CD4-positive, alpha-beta T cell (primary cell): ENCODE results near the gene TRPV2. TPM values are rescaled to one million over a fixed set of nuclear protein-coding genes. Genes with fewer than 3 reads are reported as not detected.

Source experiments
- ATAC-seq: fragments of 200-7000 bp; cut with Tn5 transposase; one replicate; pipeline ENCODE4 v1.10.0; 2022; ENCODE audit warnings: mild to moderate bottlenecking; ENCODE audit not compliant: poor library complexity
- CTCF ChIA-PET: fragments of 350-600 bp; sonication (Branson Sonifier 250); formaldehyde crosslinking; loops from one replicate; lab custom pipeline; 2021; ENCODE audit warnings: antibody characterized with exemption, inconsistent platforms; lab: Charles Lee
- POLR2A ChIA-PET: fragments of 350-600 bp; sonication (Branson Sonifier 250); formaldehyde crosslinking; loops from one replicate; lab custom pipeline; 2021; ENCODE audit warnings: antibody characterized with exemption, inconsistent platforms; lab: Charles Lee
- DNase-seq, 14 experiments: peaks; one replicate each; pipeline ENCODE4 v3.0.0-alpha.2; 2013 to 2020; ENCODE audit warnings: mixed read lengths in 2 of 14
- H3K27ac ChIP-seq, 2 donors: one replicate each; pipeline versions ENCODE4 v1.5.1 to v1.7.0; 2013; ENCODE audit warnings: low read length in 2 of 2, low read depth in 1 of 2, mild to moderate bottlenecking in 1 of 2
- H3K27me3 ChIP-seq, 2 experiments: 1 replicate in 1 of 2; 2 replicates in 1 of 2; pipeline versions ENCODE4 v1.6.1 to v1.7.0; 2013; ENCODE audit warnings: low read length in 2 of 2, control low read depth in 1 of 2, mild to moderate bottlenecking in 1 of 2, moderate library complexity in 1 of 2; ENCODE audit not compliant: insufficient read depth in 2 of 2, control insufficient read depth in 1 of 2
- H3K36me3 ChIP-seq: one replicate; pipeline ENCODE4 v1.6.1; 2013; ENCODE audit warnings: low read length, control low read depth; ENCODE audit not compliant: insufficient read depth
- H3K4me1 ChIP-seq: one replicate; pipeline ENCODE4 v1.6.1; 2013; ENCODE audit warnings: low read length, control low read depth; ENCODE audit not compliant: insufficient read depth
- H3K4me3 ChIP-seq: one replicate; pipeline ENCODE4 v1.5.1; 2013; ENCODE audit warnings: mild to moderate bottlenecking, low read length, moderate library complexity
- H3K9me3 ChIP-seq, 2 experiments: 1 replicate in 1 of 2; 2 replicates in 1 of 2; pipeline versions ENCODE4 v1.6.1 to v1.7.0; 2013; ENCODE audit warnings: low read length in 2 of 2, mild to moderate bottlenecking in 2 of 2, control low read depth in 1 of 2, moderate library complexity in 1 of 2; ENCODE audit not compliant: control insufficient read depth in 1 of 2, insufficient read depth in 1 of 2
- H3K27ac Mint-ChIP-seq: one replicate; pipeline ENCODE4 v1.8.0; 2020; ENCODE audit warnings: mixed read lengths
- H3K27me3 Mint-ChIP-seq: one replicate; pipeline ENCODE4 v1.8.0; 2021; ENCODE audit warnings: mixed read lengths
- H3K36me3 Mint-ChIP-seq: one replicate; pipeline ENCODE4 v1.8.0; 2021; ENCODE audit warnings: low read depth, mixed read lengths
- H3K4me1 Mint-ChIP-seq: one replicate; pipeline ENCODE4 v1.8.0; 2021; ENCODE audit warnings: low read depth, mixed read lengths
- H3K4me3 Mint-ChIP-seq: one replicate; pipeline ENCODE4 v1.8.0; 2020; ENCODE audit warnings: mild to moderate bottlenecking, mixed read lengths
- H3K9me3 Mint-ChIP-seq: one replicate; pipeline ENCODE4 v1.8.0; 2020; ENCODE audit warnings: mixed read lengths
- intact Hi-C, 2 experiments: fragments of 100-400 bp; cut with DNase I in 1 of 2; cut with micrococcal nuclease in 1 of 2; formaldehyde crosslinking; loops; one replicate each; pipeline versions ENCODE4 v1.15.1 to v1.9.0; 2023 to 2025; cut with DNase I, micrococcal nuclease
- total RNA-seq, 174 experiments: library from RNA in 2 of 174; stranded (reverse) in 2 of 174; gene quantifications; one replicate each; pipeline ENCODE4 v1.2.3 and lab custom pipeline; 2021 to 2026
- TF ChIP-seq, protein P1 (sequence below): fragments of 200-600 bp; IDR thresholded peaks from one replicate; pipeline ENCODE4 v1.8.0; 2022; ENCODE audit warnings: antibody characterized with exemption, mild to moderate bottlenecking

TRPV2 gene
- total RNA-seq, 2 experiments from 2014 or later = 42.8 to 45.2 TPM

DNA sequence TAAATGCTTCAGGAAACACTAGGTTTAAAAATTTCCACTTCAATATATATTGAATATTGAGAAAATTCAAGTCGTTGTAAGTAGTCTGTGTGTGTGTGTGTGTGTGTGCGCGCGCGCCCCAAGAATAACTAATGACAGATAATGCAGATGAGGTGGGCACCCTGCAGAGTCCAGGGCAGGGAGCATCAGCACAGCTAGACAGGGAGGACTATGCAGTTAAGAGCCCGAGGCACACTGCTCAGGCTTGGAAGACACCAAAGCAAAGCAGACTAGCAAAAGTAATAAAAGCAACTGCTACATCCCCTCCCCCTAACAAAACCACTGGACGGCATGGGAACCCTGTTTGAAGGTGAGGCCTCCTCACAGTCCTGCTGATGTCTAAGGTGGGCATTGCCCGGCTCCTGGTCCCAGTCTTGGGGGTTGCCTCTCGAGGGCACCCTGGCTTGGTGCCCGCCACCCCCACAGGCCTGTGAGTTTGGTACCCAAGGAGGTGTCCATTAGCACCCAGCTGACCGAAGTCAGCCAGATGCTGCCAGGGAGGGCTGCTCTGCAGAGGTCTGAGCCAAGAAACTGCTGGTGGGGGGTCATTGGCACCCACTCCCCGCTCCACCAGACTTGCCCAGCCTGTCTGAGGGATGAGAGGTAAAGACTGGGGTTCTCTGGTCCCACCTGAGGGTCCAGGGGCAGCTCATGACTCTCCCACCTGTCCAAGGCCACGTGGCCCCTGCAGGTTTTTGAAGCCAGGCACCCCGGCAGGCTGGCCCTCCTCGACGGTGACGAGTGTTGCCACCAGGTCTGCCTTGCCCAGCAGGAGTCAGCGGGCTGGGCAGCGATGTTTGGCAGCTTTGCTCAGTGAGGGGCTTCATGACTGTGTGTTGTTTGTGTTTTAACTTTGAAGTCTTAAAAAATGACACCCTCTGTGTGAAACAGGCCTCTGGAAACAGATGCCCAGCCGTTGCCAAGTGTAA lies 58.0 kb downstream of the TRPV2 start:
- intact Hi-C loops = no loop called here
- ATAC-seq (no peak), DNase-seq (no peak)
- Mint-ChIP-seq H3K36me3 (no peaks in the 10 kb centered on the region), H3K27me3 (no peaks in the 10 kb centered on the region), H3K9me3 (no peaks in the 10 kb centered on the region), H3K27ac (no peak overlapping the region), H3K4me1 (no peaks in the 10 kb centered on the region), H3K4me3 (no peak overlapping the region)
- ChIA-PET CTCF (no interaction called here), POLR2A (no interaction called here)
- TF ChIP-seq, protein P1, sequence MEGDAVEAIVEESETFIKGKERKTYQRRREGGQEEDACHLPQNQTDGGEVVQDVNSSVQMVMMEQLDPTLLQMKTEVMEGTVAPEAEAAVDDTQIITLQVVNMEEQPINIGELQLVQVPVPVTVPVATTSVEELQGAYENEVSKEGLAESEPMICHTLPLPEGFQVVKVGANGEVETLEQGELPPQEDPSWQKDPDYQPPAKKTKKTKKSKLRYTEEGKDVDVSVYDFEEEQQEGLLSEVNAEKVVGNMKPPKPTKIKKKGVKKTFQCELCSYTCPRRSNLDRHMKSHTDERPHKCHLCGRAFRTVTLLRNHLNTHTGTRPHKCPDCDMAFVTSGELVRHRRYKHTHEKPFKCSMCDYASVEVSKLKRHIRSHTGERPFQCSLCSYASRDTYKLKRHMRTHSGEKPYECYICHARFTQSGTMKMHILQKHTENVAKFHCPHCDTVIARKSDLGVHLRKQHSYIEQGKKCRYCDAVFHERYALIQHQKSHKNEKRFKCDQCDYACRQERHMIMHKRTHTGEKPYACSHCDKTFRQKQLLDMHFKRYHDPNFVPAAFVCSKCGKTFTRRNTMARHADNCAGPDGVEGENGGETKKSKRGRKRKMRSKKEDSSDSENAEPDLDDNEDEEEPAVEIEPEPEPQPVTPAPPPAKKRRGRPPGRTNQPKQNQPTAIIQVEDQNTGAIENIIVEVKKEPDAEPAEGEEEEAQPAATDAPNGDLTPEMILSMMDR = no peak
- Histone ChIP-seq H3K9me3 (no peaks in the 10 kb centered on the region), H3K36me3 (no peaks in the 10 kb centered on the region), H3K4me3 (no peak overlapping the region), H3K27me3 (no peaks in the 10 kb centered on the region), H3K27ac (no peak overlapping the region), H3K4me1 (no peaks in the 10 kb centered on the region)

DNA sequence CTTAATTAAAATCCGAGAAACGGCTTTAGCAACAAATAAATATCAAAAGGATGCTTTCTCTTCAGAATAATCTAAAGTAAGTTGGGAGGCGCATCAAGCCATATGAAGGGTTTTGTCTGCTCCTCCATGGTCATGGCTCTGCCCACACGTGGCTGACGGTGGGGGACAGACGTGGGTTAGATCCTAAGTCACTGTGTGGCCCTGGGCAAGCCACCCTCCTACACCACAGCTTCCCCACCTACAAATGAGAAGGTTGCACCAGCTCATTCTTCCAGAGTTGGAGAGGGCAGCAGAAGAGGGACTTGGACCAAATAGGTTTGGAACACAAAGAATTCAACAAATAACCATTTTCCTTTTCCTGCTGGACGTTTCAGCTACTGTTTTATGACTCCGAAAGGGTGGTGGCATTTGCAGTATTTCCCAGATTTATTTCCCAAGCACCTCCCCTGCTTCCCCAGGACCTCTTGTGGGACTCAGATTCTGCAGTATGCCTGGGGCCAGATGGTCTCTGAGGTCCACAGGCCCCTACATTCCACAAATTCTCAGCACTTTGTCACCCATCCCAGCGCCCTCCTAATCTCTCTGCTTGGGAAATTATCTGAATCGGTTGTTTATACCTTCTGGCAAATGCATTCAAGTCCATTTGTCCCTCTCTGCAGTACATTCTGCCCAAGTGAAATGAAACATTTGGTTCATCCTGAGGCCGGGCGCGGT lies 58.8 kb downstream of the TRPV2 start:
- intact Hi-C loops = no loop called here
- no peak overlapping the region for H3K27ac ChIP-seq
- CTCF ChIA-PET = no interaction called here
- DNase-seq (no peak), ATAC-seq (no peak)
- no peak overlapping the region for H3K4me3 ChIP-seq
- no peaks in the 10 kb centered on the region for H3K36me3 Mint-ChIP-seq
- H3K27me3 Mint-ChIP-seq = no peaks in the 10 kb centered on the region
- H3K36me3 ChIP-seq = no peaks in the 10 kb centered on the region
- TF ChIP-seq, protein P1 = no peak
- no peaks in the 10 kb centered on the region for H3K9me3 Mint-ChIP-seq
- H3K4me1 Mint-ChIP-seq = no peaks in the 10 kb centered on the region
- POLR2A ChIA-PET = no interaction called here
- H3K27me3 ChIP-seq = no peaks in the 10 kb centered on the region
- no peaks in the 10 kb centered on the region for H3K4me1 ChIP-seq
- H3K4me3 Mint-ChIP-seq = no peak overlapping the region
- no peak overlapping the region for H3K27ac Mint-ChIP-seq
- no peaks in the 10 kb centered on the region for H3K9me3 ChIP-seq

DNA sequence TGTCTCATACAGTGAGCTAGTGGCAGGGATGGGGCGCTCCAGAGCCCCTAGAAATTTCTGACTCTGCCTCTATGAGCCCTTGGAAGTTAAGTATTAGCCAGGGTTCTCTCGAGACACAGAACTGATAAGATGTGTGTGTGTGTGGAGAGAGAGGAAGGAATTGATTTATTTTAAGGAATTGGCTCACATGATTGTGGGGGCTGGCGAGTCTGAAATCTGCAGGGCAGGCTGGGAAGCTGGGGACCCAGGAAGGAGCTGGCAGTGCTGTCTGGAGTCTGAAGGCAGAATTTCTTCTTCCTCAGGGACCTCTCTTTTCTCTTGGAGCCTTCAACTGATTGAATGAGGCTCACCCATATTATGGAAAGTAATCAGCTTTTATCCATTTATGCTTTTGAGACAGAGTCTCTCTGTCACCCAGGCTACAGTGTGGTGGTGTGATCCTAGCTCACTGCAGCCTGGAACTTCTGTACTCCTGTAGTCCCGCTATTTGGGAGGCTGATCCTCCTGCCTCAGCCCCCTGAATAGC lies 59.9 kb downstream of the TRPV2 start:
- Histone ChIP-seq H3K4me1 (no peaks in the 10 kb centered on the region), H3K27me3 (no peaks in the 10 kb centered on the region), H3K9me3 (no peaks in the 10 kb centered on the region), H3K4me3 (no peak overlapping the region), H3K27ac (no peak overlapping the region), H3K36me3 (no peaks in the 10 kb centered on the region)
- TF ChIP-seq, protein P1 = no peak
- Mint-ChIP-seq H3K9me3 (no peaks in the 10 kb centered on the region), H3K36me3 (no peaks in the 10 kb centered on the region), H3K27ac (no peak overlapping the region), H3K27me3 (no peaks in the 10 kb centered on the region), H3K4me1 (no peaks in the 10 kb centered on the region), H3K4me3 (no peak overlapping the region)
- ChIA-PET POLR2A (no interaction called here), CTCF (no interaction called here)
- DNase-seq (no peak), ATAC-seq (no peak)
- intact Hi-C loops = no loop called here
